Erythroblast (primary cell): ENCODE results near the gene CDH8.

Experiments
- GATA1 ChIP-seq: IDR thresholded peaks from 2 replicates; pipeline ENCODE4 v1.6.1; 2011; ENCODE audit warnings: low read depth, mild to moderate bottlenecking, control low read depth, low read length, moderate library complexity
- POLR2A ChIP-seq: IDR thresholded peaks from 2 replicates; pipeline ENCODE4 v1.6.1; 2011; ENCODE audit warnings: mild to moderate bottlenecking, low read length

- TF ChIP-seq POLR2A: no peak
- no peak for TF ChIP-seq GATA1
These were observed 143.7 kb downstream of the CDH8 start for GRCh38 chr16:61892531-61892930.
